Measurements from ENCODE around the gene POLD3.

Gene POLD3

DNA sequence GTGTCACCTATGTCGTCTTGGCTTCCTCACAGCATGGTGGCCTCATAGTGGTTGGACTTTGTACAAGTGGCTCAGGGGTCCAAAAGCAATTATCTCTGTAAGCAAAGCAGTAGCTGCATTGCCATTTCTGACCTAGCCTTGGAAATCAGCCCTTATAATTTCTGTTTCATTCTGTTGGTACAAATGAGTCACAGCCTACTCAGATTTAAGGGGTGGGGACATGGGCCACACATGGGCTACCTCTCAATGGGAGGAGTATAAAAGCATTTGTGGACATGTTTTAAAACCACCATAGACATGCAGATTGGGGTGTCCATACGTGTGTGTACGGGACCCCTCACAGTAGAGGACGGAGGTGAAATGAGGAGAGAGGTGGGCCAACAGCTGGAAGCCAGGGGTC lies 97.3 kb downstream of the POLD3 start:
- TF ChIP-seq CTCF (IDR thresholded peaks at IDR 0.05) = no peak

DNA sequence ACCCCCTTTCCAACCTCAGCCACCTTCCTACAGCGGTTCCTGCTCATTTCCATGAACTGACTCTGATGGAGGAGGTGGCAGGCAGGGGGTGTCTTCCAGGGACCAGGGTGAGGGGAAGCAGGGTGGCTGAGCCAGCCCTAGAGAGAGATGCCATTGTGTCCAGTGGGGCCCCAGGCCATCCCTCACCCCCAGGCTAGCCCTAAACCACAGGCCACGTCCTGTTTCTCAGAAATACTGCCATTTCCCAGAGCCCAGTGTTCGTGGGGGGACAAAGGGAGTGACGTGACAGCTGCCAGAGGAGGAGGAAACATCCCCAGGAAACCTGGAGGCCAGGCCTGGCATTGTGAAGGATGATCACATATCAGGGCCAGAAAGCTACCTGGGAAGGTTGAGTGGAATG lies 99.4 kb downstream of the POLD3 start:
- no peak for TF ChIP-seq CTCF (IDR thresholded peaks at IDR 0.05)

All from LNCAP (cell line).